GM12878 (cell line): ENCODE measurements around the gene SPRR5. TPM values are rescaled to one million over a fixed set of nuclear protein-coding genes. Genes with fewer than 3 reads are reported as not detected.
A peak's percentile ranks its signal among the peaks of the same experiment; 100 is the strongest.

ENCODE experiments used
- ATAC-seq: fragments of 200-7000 bp; cut with Tn5 transposase; 3 replicates; pipeline ENCODE4 v1.9.1; 2020; ENCODE audit warnings: mild to moderate bottlenecking, moderate library complexity
- BruUV-seq: library from RNA; stranded (reverse); fragments of 400-500 nt; replicated peaks from 2 replicates; lab custom pipeline; 2021; lab: Mats Ljungman, UMichigan
- CTCF ChIA-PET: fragments of 300-600 bp; sonication (Branson Sonifier 250); formaldehyde crosslinking; extraction: SDS; loops from one replicate; lab custom pipeline; 2021; ENCODE audit warnings: inconsistent platforms; lab: Yijun Ruan, JAX
- POLR2A ChIA-PET: fragments of 350-600 bp; formaldehyde crosslinking; extraction: SDS; loops from one replicate; lab custom pipeline; 2021; ENCODE audit warnings: inconsistent platforms; lab: Charles Lee
- RAD21 ChIA-PET: fragments of 300-600 bp; sonication (Branson Sonifier 250); formaldehyde crosslinking; loops from one replicate; lab custom pipeline; 2023; ENCODE audit warnings: antibody characterized with exemption; ENCODE audit not compliant: unreplicated experiment; lab: Charles Lee
- SMC1A ChIA-PET: fragments of 300-600 bp; sonication (Branson Sonifier 250); formaldehyde crosslinking; loops from one replicate; lab custom pipeline; 2023; ENCODE audit not compliant: unreplicated experiment, uncharacterized antibody; lab: Charles Lee
- DNase-seq: peaks from one replicate; pipeline ENCODE4 v3.0.0-alpha.2; 2011; ENCODE audit warnings: low read depth, low spot score
- FAIRE-seq: peaks from 3 replicates; lab custom pipeline; 2011; peaks lifted over from hg19 to GRCh38; lab: Jason Lieb, UNC
- H2AFZ ChIP-seq: 2 replicates; pipeline ENCODE4 v1.6.0; 2011; ENCODE audit warnings: low read depth, low read length, control low read depth; ENCODE audit not compliant: control insufficient read depth
- H3K27ac ChIP-seq: 2 replicates; pipeline ENCODE4 v1.5.1; 2011; ENCODE audit warnings: control low read depth; ENCODE audit not compliant: control insufficient read depth, insufficient read depth
- H3K27me3 ChIP-seq, 2 experiments: replicated peaks in 1 of 2; 2 replicates each; pipeline versions ENCODE4 v1.6.0 to v1.6.1; 2011; ENCODE audit warnings: low read length in 1 of 2; ENCODE audit not compliant: control insufficient read depth in 2 of 2, insufficient read depth in 2 of 2
- H3K36me3 ChIP-seq, 2 experiments: 2 replicates each; pipeline ENCODE4 v1.5.1; 2011; ENCODE audit warnings: low read length in 1 of 2; ENCODE audit not compliant: control insufficient read depth in 2 of 2, insufficient read depth in 2 of 2
- H3K4me1 ChIP-seq: 2 replicates; pipeline ENCODE4 v1.6.1; 2011; ENCODE audit warnings: mild to moderate bottlenecking, low read length, moderate library complexity, mixed read lengths; ENCODE audit not compliant: control insufficient read depth, insufficient read depth
- H3K4me2 ChIP-seq: 2 replicates; pipeline ENCODE4 v1.6.0; 2011; ENCODE audit warnings: control low read depth; ENCODE audit not compliant: control insufficient read depth, insufficient read depth
- H3K4me3 ChIP-seq: fragments of 200-600 bp; sonication (generic); 2 replicates; pipeline ENCODE4 v1.5.1; 2016
- H3K79me2 ChIP-seq: 2 replicates; pipeline ENCODE4 v1.6.0; 2011; ENCODE audit warnings: low read length; ENCODE audit not compliant: control insufficient read depth, insufficient read depth
- H3K9ac ChIP-seq: 2 replicates; pipeline ENCODE4 v1.8.0; 2011; ENCODE audit warnings: low read length, control low read depth, mixed read lengths; ENCODE audit not compliant: control insufficient read depth, insufficient read depth
- H3K9me3 ChIP-seq: replicated peaks from 3 replicates; pipeline ENCODE4 v1.5.1; 2011; ENCODE audit warnings: mild to moderate bottlenecking, low read length; ENCODE audit not compliant: control insufficient read depth, insufficient read depth
- H4K20me1 ChIP-seq: 2 replicates; pipeline ENCODE4 v1.6.0; 2011; ENCODE audit not compliant: control insufficient read depth, insufficient read depth
- ATF3 ChIP-seq: IDR thresholded peaks from 2 replicates; pipeline ENCODE4 v1.6.1; 2011; ENCODE audit warnings: low read depth, mild to moderate bottlenecking, low read length, moderate library complexity, borderline replicate concordance; ENCODE audit errors: extremely low read depth
- ATF7 ChIP-seq: fragments of 450-650 bp; IDR thresholded peaks from 2 replicates; pipeline ENCODE4 v1.6.1; 2016; ENCODE audit warnings: low read depth, mild to moderate bottlenecking
- CBFB ChIP-seq: IDR thresholded peaks from 2 replicates; pipeline ENCODE4 v1.6.1; 2016; ENCODE audit warnings: antibody characterized with exemption, low read depth
- CBX3 ChIP-seq: fragments of 200-600 bp; sonication (generic); IDR thresholded peaks from 2 replicates; pipeline ENCODE4 v1.6.1; 2016; ENCODE audit warnings: low read depth, borderline replicate concordance
- EZH2 ChIP-seq: IDR thresholded peaks from 2 replicates; pipeline ENCODE4 v1.6.1; 2012; ENCODE audit warnings: low read depth, mild to moderate bottlenecking, control low read depth, inconsistent platforms, low read length, borderline replicate concordance; ENCODE audit not compliant: control insufficient read depth
- IKZF2 ChIP-seq, 2 experiments: fragments of 450-650 bp; IDR thresholded peaks; 2 replicates each; pipeline ENCODE4 v1.6.1; 2017; ENCODE audit warnings: mild to moderate bottlenecking in 2 of 2, moderate library complexity in 2 of 2
- NFYA ChIP-seq: IDR thresholded peaks from 2 replicates; pipeline ENCODE4 v1.6.1; 2011; ENCODE audit warnings: low read depth, mild to moderate bottlenecking, low read length, improper control_type of control experiment, borderline replicate concordance
- NKRF ChIP-seq: fragments of 450-650 bp; conservative IDR thresholded peaks from 2 replicates; pipeline ENCODE4 v1.6.1; 2017; ENCODE audit warnings: mild to moderate bottlenecking, moderate library complexity
- RCOR1 ChIP-seq: conservative IDR thresholded peaks from 2 replicates; pipeline ENCODE4 v1.6.1; 2012; ENCODE audit warnings: low read depth, low read length, improper control_type of control experiment
- SIX5 ChIP-seq: IDR thresholded peaks from 2 replicates; pipeline ENCODE4 v1.6.1; 2011; ENCODE audit warnings: mild to moderate bottlenecking, low read depth, low read length, moderate library complexity; ENCODE audit not compliant: severe bottlenecking
- SREBF1 ChIP-seq: IDR thresholded peaks from 2 replicates; pipeline ENCODE4 v1.6.1; 2012; ENCODE audit warnings: mild to moderate bottlenecking, low read length
- STAT3 ChIP-seq: IDR thresholded peaks from 2 replicates; pipeline ENCODE4 v1.6.1; 2011; ENCODE audit warnings: low read depth, low read length, improper control_type of control experiment
- TARDBP ChIP-seq: IDR thresholded peaks from 2 replicates; pipeline ENCODE4 v1.6.1; 2016; ENCODE audit warnings: borderline replicate concordance
- USF1 ChIP-seq: IDR thresholded peaks from 2 replicates; pipeline ENCODE4 v1.6.1; 2011; ENCODE audit warnings: borderline replicate concordance, low read depth, mild to moderate bottlenecking, moderate library complexity, mixed read lengths, low read length; ENCODE audit not compliant: insufficient read depth; ENCODE audit errors: extremely low read length
- USF2 ChIP-seq: IDR thresholded peaks from 2 replicates; pipeline ENCODE4 v1.6.1; 2011; ENCODE audit warnings: low read depth, low read length, improper control_type of control experiment, borderline replicate concordance
- ZNF384 ChIP-seq: IDR thresholded peaks from 2 replicates; pipeline ENCODE4 v1.6.1; 2012; ENCODE audit warnings: low read depth, mild to moderate bottlenecking, low read length, improper control_type of control experiment, borderline replicate concordance
- WGBS: methylation state at CpG from one replicate; pipeline ENCODE4 v1.1.6; 2016; ENCODE audit warnings: low lambda C conversion rate; ENCODE audit not compliant: insufficient replicate concordance, insufficient coverage; ENCODE audit errors: missing lambda C conversion rate; 5-methylcytosine and 5-hydroxymethylcytosine counted together
- in situ Hi-C: fragments of 300-500 bp; cut with MboI; formaldehyde crosslinking; loops from 9 replicates; pipeline ENCODE4 v1.14.3; 2018; ENCODE audit warnings: mixed read lengths
- intact Hi-C: fragments of 100-400 bp; cut with micrococcal nuclease; formaldehyde crosslinking; loops from one replicate; pipeline ENCODE4 v1.14.2; 2022; ENCODE audit not compliant: unreplicated experiment
- polyA plus RNA-seq, 11 experiments: library from polyadenylated mRNA; depleted of rRNA in 4 of 11; unstranded in 6 of 11; stranded (reverse) in 5 of 11; fragments of >200 nt; fragmentation: Nextera tagmentation in 4 of 11; fragmentation: Illumina TruSeq in 1 of 11; extraction: Ambion mirVana in 4 of 11; extraction: Trizol in 1 of 11; gene quantifications; 1 replicate in 1 of 11; 2 replicates in 10 of 11; pipeline versions ENCODE4 v1.2.1 to v1.2.3, GENCODE V29; 2011 to 2016; ENCODE audit warnings: inconsistent platforms in 2 of 11, missing spikeins in 2 of 11, low read depth in 1 of 11
- total RNA-seq, 4 experiments: library from RNA; depleted of rRNA in 3 of 4; stranded (reverse); fragments of >200 nt in 3 of 4; fragmentation: Illumina TruSeq in 1 of 4; extraction: Trizol in 1 of 4; gene quantifications; 2 replicates each; pipeline versions ENCODE4 v1.2.1 to v1.2.3, GENCODE V29; 2013 to 2021

Gene SPRR5
- total and polyA plus RNA-seq, 10 of the 15 experiments (the other 5 are each of a cell fraction or from before 2014, with no cell fraction given) = not detected

GRCh38 chr1:152932170-152932811 is 14.7 kb upstream of the SPRR5 start:
- H4K20me1 ChIP-seq = no peaks in the 10 kb centered on the region
- no peak overlapping the region for H2AFZ ChIP-seq
- RAD21 ChIA-PET = no interaction called here
- no peaks in the 10 kb centered on the region for H3K4me1 ChIP-seq
- H3K4me2 ChIP-seq = no peak overlapping the region
- 44% methylated on average over 4 of the region's 4 CpGs for WGBS
- no peak for TF ChIP-seq EZH2
- no peak for TF ChIP-seq USF2
- TF ChIP-seq SIX5 = no peak
- TF ChIP-seq CBX3 = no peak
- TF ChIP-seq SREBF1 = no peak
- no peak for TF ChIP-seq RCOR1
- no peak for TF ChIP-seq ZNF384
- TF ChIP-seq NFYA = no peak
- no peak for TF ChIP-seq NKRF
- no peak for TF ChIP-seq CBFB
- TF ChIP-seq STAT3 = no peak
- no peak for TF ChIP-seq USF1
- TF ChIP-seq IKZF2 (IDR thresholded peaks at IDR 0.05) = no peak
- no peak for TF ChIP-seq ATF3
- TF ChIP-seq ATF7 = no peak
- TF ChIP-seq TARDBP = no peak
- TF ChIP-seq, all 136 proteins: peak for 0
- FAIRE-seq (peak; percentile 27), ATAC-seq (peak; percentile 22; the same call in 2 of the 3 replicates), DNase-seq (no peak)
- H3K9me3 ChIP-seq = no peaks in the 10 kb centered on the region
- CTCF ChIA-PET = no interaction called here
- POLR2A ChIA-PET = no interaction called here
- SMC1A ChIA-PET = no interaction called here
- no peak overlapping the region for H3K4me3 ChIP-seq
- no peak overlapping the region for H3K27ac ChIP-seq
- intact Hi-C loops (no loop called here), in situ Hi-C loops (no loop called here)
- peaks cover 0 to 2% of the 10 kb centered on the region in 2 experiments; a peak in 2 of 4 replicates for H3K27me3 ChIP-seq
- no peaks in the 10 kb centered on the region for H3K36me3 ChIP-seq
- BruUV-seq = no TSS peak
- H3K9ac ChIP-seq = no peak overlapping the region
- no peaks in the 10 kb centered on the region for H3K79me2 ChIP-seq
